Measurements from ENCODE around the gene LSM12.

LSM12 gene

GRCh38 chr17:44006598-44007345, 59.7 kb downstream of the LSM12 start:
- Mint-ChIP-seq H3K4me3 (peak overlapping the region; percentile 90 to 91 (median 91)), H3K27me3 (ENCODE audit: low read depth) (peaks cover 63% of the 10 kb centered on the region), H3K9me3 (no peaks in the 10 kb centered on the region), H3K27ac (peak overlapping the region; percentile 43 to 83 (median 80)), H3K36me3 (ENCODE audit: low read depth) (peaks cover 12% of the 10 kb centered on the region), H3K4me1 (peaks cover 24% of the 10 kb centered on the region)
- TF ChIP-seq, protein P1, sequence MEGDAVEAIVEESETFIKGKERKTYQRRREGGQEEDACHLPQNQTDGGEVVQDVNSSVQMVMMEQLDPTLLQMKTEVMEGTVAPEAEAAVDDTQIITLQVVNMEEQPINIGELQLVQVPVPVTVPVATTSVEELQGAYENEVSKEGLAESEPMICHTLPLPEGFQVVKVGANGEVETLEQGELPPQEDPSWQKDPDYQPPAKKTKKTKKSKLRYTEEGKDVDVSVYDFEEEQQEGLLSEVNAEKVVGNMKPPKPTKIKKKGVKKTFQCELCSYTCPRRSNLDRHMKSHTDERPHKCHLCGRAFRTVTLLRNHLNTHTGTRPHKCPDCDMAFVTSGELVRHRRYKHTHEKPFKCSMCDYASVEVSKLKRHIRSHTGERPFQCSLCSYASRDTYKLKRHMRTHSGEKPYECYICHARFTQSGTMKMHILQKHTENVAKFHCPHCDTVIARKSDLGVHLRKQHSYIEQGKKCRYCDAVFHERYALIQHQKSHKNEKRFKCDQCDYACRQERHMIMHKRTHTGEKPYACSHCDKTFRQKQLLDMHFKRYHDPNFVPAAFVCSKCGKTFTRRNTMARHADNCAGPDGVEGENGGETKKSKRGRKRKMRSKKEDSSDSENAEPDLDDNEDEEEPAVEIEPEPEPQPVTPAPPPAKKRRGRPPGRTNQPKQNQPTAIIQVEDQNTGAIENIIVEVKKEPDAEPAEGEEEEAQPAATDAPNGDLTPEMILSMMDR (IDR thresholded peaks at IDR 0.05; ENCODE audit: unreplicated experiment in 3 of 3), result peak; percentile 80 to 91 (median 84)

DNA sequence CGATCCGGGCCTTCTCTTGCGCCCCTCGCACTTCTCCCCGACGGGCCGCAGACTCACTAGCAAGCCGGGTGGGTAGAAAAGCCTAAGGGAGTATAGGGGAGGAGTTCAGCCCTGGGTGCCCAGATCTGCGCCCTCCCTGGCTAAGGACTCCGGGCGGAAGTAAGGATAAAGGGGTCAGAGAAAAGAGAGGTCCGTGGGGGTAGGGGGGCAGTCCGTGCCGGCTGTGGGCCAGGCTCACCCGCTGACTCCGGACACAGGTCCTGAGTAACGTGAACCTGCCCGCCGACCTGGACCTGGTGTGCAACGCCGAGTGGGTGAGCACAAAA, 60.2 kb downstream of the LSM12 start:
- Mint-ChIP-seq H3K4me3 (peak overlapping the region; percentile 90 to 91 (median 91)), H3K9me3 (no peaks in the 10 kb centered on the region), H3K27ac (no peak overlapping the region), H3K36me3 (ENCODE audit: low read depth) (peaks cover 8% of the 10 kb centered on the region), H3K27me3 (ENCODE audit: low read depth) (peaks cover 68% of the 10 kb centered on the region), H3K4me1 (peaks cover 20% of the 10 kb centered on the region)
- TF ChIP-seq, protein P1 (IDR thresholded peaks at IDR 0.05; ENCODE audit: unreplicated experiment in 3 of 3), result no peak

DNA sequence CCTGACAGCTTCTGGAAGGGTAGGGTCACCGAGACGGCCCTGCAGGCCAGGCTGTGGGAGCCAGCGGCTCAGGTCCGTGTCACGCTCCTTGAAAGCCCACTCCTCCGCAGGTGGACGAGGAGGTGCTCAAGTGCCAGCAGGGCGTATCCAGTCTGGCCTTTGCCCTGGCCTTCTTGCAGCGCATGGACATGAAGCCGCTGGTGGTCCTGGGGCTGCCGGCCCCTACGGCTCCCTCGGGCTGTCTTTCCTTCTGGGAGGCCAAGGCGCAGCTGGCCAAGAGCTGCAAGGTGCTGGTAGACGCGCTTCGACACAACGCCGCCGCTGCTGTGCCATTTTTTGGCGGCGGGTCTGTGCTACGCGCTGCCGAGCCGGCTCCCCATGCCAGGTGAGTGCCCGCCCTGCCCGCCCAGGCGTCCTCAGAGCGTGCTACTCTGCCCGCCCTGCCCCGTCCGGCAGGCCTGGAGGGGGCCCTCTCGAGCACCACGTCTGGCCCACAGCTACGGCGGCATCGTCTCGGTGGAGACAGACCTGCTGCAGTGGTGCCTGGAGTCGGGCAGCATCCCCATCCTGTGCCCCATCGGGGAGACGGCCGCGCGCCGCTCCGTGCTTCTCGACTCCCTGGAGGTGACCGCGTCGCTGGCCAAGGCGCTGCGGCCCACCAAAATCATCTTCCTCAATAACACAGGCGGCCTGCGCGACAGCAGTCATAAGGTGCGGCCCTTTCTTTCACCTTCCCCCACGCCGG, 60.8 kb downstream of the LSM12 start:
- peaks cover 7% of the 10 kb centered on the region for H3K36me3 Mint-ChIP-seq (ENCODE audit: low read depth)
- no peak overlapping the region for H3K27ac Mint-ChIP-seq
- TF ChIP-seq, protein P1 (IDR thresholded peaks at IDR 0.05; ENCODE audit: unreplicated experiment in 3 of 3), result peak in 2 of 3 experiments; percentile 7 to 25
- H3K9me3 Mint-ChIP-seq, result no peaks in the 10 kb centered on the region
- peak overlapping the region; percentile 90 to 91 (median 91) for H3K4me3 Mint-ChIP-seq
- H3K4me1 Mint-ChIP-seq, result peaks cover 17% of the 10 kb centered on the region
- peaks cover 73% of the 10 kb centered on the region for H3K27me3 Mint-ChIP-seq (ENCODE audit: low read depth)

DNA sequence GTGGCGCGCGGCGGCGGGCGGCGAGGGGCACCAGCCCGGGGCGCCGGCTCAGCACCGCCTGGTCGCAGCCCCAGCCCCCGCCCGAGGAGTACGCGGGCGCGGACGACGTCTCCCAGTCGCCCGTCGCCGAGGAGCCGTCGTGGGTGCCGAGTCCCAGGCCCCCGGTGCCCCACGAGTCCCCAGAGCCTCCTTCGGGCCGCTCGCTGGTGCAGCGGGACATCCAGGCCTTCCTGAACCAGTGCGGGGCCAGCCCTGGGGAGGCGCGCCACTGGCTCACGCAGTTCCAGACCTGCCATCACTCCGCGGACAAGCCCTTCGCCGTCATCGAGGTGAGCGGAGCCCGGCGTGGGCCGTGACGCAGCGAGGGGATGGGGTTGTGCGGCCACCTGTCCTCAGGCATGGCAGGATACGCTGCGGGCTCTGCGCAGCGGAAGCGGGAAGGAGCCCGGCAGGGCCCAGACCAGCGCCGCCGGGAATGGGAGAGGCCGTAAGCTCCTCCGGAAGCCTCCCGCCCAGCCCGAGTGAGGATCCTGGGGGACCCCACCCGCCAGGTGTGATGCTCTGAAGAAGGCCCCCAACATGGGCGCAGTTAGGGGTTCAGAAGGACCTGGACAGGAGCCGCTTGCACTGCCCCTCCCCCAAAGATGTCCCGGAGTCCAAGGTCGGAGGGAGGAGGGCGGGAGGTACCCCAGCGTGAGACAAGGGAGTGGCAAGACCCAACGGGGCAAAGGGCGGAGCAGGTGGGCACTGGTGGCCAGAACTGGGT, 61.5 kb downstream of the LSM12 start:
- Mint-ChIP-seq H3K4me1 (peaks cover 15% of the 10 kb centered on the region), H3K4me3 (peak overlapping the region in 2 of 3 experiments; percentile 41 to 61), H3K27me3 (ENCODE audit: low read depth) (peaks cover 79% of the 10 kb centered on the region), H3K9me3 (no peaks in the 10 kb centered on the region), H3K27ac (no peak overlapping the region), H3K36me3 (ENCODE audit: low read depth) (peaks cover 3% of the 10 kb centered on the region)
- TF ChIP-seq, protein P1 (IDR thresholded peaks at IDR 0.05; ENCODE audit: unreplicated experiment in 3 of 3), result no peak

GRCh38 chr17:44004077-44004760, 62.3 kb downstream of the LSM12 start, which contains the start of gene NAGS:
Gene NAGS (plus strand): TSS chr17:44004622. CDS start chr17:44004664, 42 bp downstream.
- H3K36me3 Mint-ChIP-seq (ENCODE audit: low read depth), result no peaks in the 10 kb centered on the region
- H3K9me3 Mint-ChIP-seq, result no peaks in the 10 kb centered on the region
- H3K4me1 Mint-ChIP-seq, result peaks cover 15% of the 10 kb centered on the region
- no peak within 1 kb of the TSS for H3K27ac Mint-ChIP-seq
- peaks cover 80% of the 10 kb centered on the region for H3K27me3 Mint-ChIP-seq (ENCODE audit: low read depth)
- H3K4me3 Mint-ChIP-seq, result peak within 1 kb of the TSS; percentile 38 to 61 (median 48)
- TF ChIP-seq, protein P1 (IDR thresholded peaks at IDR 0.05; ENCODE audit: unreplicated experiment in 3 of 3), result no peak

All from nephron (organoid).